HG02610 (cell line): ENCODE measurements around the gene HPS6.

Experiments used
- ATAC-seq: cut with Tn5 transposase; IDR thresholded peaks from one replicate; pipeline ENCODE4 v1.9.1; 2021; ENCODE audit warnings: mild to moderate bottlenecking, moderate library complexity; ENCODE audit not compliant: unreplicated experiment

The HPS6 gene

DNA sequence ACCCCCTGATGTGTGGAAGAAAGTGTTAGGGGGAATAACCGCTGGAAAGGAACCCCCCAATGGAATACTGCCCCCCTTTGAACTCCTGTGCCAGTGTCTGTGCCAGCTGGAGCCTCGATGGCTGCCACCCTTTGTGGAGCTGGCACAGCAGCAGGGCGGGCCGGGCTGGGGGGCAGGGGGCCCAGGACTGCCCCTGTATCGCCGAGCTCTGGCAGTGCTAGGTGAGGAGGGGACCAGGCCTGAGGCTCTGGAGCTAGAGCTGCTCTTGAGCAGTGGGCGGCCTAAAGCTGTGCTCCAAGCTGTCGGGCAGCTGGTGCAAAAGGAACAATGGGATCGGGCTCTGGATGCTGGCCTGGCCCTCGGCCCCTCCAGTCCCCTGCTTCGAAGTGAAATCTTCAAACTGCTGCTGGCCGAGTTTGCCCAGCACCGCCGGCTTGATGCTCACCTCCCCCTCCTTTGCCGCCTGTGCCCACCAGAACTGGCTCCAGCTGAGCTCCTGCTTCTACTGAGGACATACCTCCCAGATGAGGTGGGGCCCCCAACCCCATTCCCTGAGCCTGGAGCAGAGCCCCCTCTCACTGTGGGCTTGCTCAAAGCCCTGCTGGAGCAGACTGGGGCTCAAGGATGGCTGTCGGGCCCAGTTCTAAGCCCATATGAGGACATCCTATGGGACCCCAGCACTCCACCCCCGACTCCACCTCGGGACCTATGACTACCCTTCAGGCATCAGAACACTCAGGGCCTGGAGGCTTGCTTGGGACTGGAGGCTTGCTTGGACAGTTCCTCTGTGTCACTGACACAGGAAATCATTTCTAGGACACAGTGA lies 2.2 kb downstream of the HPS6 start:
- ATAC-seq: no peak

DNA sequence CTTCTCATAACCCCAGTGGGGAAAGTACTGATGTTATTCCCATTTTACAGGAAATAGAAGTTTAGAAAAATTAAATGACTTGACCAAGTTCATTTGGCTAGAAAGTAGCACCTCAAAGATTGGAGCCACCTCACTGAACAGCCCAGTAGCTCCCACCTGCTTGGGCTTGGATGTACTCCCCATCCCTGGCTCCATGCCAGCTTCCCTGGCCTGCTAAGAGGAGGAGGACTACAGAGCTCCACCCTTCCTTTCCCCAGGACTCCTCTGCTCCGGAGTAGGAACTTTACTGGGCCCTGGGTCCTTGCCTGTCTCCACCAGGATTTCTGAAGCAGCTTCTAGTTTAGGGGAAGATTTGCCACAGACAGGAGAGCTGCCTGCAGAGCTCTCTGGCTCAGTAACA lies 3.1 kb downstream of the HPS6 start:
- ATAC-seq: no peak

DNA sequence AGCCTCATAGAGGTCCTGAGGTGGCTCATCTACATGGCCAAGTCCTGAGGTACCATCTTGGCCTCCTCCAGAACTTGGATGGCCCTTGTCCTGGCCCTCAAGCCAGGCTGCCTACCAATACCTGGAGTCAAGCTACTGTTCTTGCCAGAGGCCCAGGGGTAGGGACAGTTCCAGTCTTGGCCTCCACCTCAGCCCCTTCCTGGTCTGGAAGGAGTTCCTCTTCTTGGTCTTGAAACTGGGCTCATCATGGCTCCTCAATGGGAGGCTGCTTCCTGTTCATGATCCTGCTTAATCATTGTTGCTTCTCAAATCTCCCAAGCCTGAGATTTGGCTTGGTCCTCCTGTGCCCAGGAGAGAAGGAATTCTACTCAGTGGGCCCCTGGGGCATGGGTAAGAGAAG lies 3.9 kb downstream of the HPS6 start:
- no peak for ATAC-seq

DNA sequence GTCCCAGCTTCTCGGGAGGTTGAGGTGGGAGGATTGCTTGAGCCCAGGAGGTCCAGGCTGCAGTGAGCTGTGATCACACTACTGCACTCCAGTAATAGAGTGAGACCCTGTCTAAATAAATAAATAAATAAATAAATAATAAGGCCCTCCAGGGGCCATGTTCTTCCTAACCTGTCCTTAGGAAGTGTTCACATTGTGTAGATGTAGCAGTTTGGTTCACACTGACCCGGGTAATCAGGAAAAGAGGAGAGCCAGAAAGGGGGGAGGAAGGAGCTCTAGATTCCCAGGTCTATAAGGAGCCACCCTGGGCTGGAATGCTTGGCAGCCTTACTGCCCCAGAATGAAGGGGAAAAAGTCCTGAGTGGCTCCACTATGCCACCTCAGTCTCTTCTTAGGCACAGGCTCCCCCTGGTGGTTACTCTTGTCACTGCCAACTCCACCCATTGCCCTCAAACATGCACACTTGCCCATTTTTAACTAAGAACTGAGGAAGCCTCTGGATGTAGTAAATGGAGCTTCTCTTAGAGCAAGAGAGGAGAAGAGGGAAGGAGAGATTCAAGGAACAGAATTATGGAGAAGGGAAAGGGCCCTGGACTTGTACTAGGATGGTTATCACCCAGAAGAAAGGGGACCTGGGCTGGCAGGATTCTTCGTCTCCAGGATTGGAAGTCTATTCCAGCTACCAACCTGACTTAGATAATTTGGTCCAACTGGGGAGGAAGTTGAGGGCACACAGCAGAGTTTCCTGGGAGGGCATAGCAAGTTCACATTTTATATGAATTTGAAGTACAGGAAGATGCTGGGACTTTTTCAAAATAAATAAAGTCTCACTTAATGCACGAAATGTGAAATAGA lies 7.8 kb downstream of the HPS6 start:
- peak; percentile 75 for ATAC-seq

DNA sequence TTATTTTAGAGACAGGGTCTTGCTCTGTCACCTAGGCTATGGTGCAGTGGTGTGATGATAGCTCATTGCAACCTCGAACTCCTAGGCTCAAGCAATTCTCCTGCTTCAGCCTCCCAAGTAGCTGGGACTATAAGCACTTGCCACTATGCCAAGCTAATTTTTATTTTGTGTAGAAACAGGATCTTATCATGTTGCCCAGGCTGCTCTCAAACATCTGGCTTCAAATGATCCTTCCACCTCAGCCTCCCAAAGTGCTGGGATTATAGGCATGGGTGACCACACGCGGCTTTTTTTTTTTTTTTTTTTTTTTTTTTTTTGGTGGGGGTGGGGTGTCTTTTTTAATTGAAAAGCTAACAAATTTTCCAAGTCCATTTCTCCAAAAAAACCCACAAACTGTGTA lies 18.4 kb downstream of the HPS6 start:
- ATAC-seq: no peak

DNA sequence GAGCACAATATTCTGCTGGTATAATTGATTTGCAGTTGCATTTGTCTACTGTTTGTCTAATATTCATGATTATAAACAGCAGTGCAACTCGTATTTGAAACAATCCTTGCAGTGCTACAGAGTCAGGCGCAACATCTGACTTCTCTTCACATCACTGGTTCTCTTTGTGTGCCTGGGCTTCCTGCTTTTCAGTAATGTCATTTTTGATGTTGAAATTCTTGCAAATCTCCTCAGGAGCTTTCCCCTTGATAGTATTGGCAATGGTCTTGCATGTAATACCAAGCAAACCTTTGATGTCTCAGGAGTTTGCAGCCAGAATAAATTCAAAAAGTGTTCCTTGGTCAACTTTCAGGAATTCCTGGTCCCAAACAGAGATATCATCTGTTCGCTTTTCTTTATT lies 20.2 kb downstream of the HPS6 start:
- no peak for ATAC-seq

DNA sequence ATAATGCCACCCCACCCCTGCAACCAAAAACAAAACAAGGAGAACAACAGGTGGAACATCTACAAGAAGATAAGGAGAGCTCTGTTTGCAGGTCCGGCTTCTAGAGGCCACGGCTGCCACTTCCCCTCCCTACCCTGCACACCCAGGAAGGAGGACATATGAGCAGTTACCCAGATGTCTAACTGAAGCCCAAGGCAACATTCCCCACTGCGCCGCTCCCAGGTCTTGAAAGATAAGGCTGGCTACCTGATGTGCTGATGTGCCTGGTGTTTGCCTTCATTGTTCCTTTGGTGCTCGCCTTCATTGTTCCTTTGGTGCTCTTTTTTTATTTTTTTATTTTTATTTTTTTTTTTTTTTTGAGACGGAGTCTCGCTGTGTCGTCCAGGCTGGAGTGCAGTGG lies 21.0 kb downstream of the HPS6 start:
- no peak for ATAC-seq

DNA sequence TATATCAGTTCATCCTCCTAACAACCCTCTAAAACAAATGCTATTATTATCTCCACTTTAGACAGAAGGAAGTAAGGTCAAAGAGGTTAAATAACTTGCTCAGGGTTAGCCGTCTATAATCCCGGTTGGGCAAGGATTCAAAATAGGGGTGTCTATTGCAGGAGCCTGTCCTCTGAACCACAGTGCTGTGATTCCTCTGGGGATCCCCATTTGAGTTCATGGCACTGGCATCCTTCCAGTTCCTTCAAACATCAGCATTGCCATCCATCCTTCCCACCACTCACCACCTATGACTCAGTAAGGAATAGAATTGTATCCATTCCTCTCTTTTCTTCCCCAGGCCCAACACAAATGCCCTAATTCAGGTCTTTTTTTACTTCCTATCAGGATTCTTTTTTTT lies 25.6 kb downstream of the HPS6 start:
- ATAC-seq: no peak

DNA sequence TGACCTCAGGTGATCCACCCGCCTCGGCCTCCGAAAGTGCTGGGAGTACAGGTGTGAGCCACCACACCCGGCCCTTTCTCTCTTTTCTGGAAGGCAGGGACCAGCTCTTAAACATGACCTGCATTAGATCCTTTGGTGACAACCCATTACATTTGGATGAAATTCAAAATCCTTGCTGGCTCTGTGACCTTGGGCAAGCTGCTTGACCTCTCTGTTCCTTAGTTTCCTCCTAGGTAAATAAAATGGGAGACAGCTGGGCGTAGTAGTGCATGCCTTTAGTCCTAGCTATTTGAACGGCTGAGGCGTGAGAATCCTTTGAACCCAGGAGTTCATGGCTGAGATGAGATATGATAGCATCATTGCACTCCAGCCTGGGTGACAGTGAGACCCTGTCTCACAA lies 31.3 kb downstream of the HPS6 start:
- ATAC-seq: no peak

DNA sequence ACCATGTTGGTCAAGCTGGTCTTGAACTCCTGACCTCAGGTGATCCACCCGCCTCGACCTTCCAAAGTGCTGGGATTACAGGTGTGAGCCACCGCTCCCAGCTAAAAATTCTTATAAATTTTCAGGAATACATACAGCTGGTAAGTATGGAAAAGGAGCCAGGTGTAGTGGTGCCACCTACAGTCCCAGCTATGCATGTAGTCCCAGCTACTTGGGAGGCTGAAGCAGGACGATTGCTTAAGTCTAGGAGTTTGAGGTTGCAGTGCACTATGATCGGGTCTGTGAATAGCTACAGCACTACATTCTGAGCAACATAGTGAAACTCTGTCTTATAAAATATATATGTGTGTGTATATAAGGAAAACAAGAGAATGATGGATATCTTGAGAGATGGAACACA lies 36.0 kb downstream of the HPS6 start:
- ATAC-seq: no peak

DNA sequence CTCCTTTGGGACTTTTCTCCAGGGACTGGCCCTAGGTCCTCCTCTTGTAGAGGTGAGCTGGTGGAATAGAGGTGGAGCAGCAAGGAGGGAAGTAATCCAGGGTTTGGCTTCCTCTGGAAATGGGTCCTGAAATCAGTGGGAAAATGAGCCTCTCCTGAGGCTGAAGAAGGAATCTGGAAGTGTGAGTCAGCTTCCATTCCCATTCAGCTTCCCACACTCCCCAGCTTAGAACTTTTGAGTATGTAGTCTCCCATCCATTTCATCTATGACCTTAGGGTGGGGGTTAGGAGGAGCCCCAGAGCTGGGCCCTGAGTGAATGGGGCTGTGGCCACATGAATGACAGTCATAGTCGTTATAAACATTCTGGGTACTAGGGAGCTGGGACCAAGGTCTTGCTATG lies 37.3 kb downstream of the HPS6 start:
- no peak for ATAC-seq

DNA sequence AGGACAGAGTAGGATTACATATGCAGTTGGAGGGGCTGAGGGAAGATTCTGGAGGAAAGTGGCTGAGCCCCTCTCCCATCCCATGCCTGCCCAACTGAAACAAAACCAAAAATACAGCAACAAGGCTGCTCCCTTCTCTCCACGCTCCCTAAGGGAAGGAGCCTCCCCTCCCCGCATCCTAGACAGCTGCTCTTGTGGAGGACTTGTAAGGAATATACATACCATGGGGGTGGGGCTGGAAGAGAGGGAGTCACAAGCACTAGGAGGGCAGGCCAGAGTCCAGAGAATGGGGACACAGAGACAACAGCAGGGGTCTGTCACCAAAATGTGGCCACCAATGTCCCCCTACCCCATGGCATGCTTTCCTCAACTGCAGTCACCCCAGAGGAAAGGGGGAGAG lies 41.8 kb downstream of the HPS6 start:
- no peak for ATAC-seq

DNA sequence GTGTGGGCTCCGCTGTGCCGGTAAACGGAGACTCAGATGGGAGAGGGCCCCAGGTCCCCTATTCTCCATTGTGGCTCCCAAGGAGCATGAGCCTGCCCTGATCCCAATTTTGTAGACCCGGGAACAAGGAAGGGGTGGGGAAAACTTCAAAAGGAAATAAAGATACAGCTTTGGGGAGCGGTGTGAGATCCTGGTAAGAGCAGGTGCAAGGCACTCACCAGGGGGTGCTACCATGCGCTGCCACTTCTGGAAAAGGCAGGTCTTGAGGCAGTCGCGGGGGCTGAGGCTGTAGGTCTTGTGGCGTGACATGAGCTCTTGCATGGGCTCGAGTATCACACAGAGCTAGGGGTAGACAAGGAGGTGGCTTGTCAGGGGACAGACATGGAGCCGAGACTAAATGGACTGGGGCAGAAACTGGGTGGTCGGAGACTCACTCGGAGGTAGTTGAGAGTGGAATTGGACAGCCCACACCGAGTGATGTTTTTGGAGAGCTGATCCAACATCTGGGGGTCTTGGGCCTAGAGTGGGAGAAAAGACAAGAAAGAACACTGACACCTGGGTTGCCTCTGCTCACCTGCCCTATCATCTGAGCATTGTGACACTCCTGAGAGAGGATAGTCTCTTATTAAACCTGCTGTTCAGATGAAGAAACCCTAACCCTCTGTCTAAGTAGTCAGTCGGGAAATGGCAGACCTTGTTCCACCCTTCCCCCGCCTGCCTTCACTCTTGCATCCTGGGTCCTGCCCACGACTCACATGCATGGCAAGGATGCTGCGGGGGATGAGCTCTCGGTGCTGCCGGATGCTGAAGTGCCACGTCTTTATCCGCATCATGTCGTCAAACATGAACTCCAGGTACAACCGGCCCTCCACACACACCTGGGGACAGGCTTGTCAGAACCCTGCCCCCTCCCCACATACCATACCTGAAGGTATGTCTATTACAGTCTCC lies 44.3 kb downstream of the HPS6 start:
- no peak for ATAC-seq

DNA sequence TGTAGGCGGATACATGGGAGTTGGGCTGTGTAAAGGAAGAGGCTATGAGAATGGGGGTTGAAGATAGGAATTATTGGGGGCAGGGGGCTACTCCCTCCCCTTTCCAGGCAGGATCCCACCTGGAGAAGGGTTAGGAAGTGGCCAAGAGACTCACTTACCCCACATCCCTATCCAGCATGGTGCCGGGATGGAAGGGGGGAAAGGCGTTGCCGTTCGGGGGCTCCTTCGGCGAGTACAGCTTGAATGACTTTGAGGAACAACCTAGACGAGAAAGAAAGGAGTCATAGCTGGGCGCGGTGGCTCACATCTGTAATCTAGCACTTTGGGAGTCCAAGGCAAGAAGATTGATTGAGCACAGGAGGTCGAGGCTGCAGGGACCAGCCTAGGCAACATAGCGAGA lies 46.1 kb downstream of the HPS6 start:
- no peak for ATAC-seq

DNA sequence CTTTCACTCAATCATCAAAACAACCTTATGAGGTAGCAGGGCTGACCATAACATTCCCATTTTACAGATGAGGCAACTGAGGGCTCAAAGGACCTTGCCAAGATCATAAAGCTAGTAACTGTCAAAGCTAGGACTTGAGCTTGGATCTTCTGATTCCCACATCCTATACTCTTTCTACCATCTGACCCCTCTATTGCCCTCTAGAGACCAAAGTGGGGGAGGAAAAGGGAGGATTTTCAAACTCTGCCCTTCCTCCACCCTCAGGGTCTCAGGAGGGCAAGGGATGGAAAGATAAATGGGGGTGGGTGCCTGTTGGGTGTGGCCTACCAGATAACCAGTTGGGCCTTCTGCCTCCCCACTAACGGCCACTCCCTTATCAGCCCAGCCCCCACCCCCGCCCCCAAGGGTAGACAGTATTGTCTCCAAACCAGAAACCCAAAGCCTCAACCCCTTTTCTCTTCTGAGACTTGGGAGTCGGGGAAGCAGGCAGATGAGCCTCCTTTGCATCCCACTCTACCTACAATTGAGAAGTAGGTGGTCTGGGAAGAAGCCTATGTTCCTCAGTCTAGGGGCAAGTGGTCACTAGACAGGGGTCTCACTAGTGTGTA lies 47.2 kb downstream of the HPS6 start:
- ATAC-seq: no peak

DNA sequence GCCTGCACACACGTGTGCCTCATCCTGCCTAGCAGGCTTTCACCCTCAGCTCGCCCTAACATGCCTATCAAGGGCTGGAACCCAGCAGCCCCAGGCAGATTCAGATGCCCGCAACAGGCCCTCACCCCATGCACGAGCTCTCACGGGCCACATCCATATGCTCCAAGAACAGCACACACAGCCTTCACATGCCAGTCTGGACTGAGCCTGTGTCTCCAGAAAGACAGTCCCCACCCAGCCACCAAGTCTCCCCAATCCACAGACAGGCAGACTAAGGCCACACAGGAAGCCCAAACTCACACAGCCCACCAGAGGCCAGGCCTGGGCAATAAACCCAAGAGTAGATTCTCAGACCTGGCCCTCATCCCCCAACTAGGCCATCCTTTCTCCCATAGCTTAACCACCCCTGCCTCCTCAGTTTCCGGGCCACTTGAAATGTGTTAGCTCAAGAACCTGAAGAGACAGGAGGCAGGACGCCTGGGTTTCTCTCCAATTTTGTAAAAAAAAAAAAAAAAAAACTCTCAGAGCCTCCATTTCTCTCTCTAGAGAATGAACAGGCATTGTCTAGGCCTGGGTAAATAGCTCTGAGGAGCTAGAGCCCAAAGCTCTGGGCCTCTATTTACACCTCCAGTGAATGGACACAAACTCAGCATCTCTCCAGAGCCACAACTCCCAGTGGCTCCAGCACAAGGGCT lies 48.3 kb downstream of the HPS6 start:
- no peak for ATAC-seq

DNA sequence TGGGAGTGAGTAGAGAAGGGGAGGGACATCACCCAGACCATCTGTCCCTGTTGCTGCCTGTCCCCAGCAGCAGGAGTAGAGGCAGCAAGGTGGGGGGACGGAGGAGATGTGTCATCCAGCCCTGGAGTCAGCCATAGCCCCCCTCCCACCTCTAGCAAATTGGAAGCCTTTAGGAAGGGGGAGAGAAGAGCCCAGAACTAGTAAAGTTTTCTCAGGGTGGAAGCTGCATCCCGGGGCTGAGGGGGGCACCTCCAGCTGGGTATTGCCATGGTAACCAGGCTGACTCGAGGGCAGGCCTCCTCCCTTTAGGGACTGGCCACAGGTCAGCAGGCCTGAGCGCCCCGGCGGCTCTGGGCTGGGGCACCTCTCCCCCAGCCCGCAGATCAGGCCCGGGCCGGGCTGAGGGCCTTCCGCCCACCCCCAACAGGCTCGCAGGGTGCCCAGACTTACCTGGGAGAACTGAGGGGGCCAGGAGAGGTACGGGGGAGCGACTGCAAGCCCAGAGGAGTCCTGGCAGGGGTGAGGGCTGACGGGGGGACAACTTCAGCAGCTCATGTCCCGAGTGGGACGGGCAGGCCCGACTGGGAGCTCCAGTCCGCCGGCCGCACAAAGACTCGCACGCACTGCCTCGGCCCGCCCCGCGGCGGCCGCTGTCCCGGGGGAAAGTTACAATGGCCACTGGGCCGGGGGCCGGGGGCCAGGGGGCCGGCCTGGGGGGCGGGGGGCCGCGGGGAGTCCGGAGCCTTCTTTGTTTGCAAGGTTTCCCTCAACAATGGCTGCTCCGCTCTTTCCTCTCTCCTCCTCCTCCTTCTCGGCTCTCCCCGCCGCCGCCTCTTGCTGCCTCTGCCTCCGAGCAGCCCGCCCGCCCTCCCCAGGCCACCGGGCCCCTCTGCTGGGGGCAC lies 49.1 kb downstream of the HPS6 start:
- ATAC-seq: peak; percentile 16

DNA sequence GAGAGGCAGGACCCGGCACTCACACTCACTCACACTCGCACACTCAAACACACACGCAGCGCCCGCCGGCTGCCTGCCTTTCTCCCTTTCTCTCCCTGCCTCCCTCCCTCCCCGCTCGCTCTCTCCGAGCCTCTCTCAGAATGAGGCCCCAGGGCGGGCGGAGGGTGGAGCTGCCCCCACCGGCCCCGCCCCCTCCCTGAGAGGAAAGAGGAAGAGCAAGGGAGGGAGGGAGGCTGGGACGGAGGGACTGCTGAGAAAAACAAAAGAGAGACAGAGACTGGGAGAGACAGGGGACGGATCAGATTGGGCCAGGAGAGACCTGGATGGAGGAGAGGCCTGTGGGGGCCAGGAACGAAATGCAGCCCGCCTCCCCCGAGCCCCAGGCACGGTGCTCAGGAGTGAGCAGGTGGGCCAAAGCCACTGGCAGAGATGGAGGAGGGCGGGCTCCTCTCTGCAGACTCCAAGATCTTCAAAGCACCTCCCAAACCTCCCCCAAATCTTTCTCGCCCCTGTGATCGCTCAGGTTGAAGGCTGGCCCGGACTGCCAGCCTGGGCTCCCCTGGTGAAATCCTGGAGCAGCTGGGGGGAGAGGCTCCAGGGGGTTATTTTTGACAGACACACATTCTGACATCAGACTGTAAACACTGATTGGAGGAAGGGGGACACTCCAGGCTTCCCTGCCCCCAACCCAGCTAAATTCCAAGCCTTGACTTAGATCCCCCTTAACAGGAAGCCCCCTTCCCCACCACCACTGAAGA lies 49.9 kb downstream of the HPS6 start:
- peak; percentile 75 for ATAC-seq
